ENCODE results near the gene PPID.
"Not testable (repeated sequence)": the region's sequence is repeated elsewhere in the genome, so short reads cannot be mapped to it uniquely, and the experiment has no call there.

Gene PPID

DNA sequence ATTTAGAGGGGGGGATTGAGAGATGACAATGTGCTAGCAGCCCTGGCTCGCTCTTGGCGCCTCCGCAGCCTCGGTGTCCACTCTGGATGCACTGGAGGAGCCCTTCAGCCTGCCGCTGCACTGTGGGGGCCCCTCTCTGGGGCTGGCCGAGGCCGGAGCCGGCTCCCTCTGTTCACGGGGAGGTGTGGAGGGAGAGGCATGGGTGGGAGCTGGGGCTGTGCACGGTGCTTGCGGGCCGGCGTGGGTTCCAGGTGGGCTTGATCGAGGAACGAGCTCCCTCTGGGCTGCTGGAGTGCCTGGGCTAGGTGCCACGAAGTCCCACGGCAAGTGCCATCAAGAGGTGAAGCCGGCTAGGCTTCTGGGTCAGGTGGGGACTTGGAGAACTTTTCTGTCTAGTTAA is 58.4 kb downstream of the PPID start:
- no peak for DNase-seq

DNA sequence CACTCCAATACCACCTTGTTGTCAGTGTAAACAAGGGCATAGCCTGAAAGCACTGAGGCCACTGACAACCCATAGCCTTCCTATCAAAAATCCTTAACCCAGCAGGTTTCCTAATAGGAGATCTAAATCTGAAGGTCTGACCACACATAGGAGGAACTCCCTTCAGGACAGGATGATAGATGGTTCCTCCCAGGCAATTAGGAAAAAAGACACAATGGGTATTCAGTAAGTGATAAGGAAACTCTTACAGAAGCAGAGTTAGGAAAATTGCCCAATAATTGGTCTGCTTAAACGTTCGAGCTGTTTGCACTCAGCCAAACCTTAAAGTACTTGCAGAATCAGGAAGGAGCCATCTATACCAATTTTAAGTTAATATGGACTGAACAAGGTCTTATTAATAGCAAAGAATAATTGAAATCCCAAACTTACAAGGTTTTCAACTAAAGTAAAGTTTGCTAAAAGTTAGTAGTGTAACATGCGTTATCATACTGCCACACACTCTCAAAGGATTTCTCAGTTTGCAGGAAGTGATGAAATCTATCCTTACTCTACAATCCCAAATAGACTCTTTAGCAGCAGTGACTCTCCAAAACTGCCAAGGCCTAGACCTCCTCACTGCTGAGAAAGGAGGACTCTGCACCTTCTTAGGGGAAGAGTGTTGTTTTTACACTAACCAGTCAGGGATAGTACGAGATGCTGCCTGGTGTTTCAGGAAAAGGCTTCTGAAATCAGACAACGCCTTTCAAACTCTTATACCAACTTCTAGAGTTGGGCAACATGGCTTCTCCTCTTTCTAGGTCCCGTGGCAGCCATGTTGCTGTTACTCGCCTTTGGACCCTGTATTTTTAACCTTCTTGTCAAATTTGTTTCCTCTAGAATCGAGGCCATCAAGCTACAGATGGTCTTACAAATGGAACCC is 59.2 kb downstream of the PPID start:
- DNase-seq, result not testable (repeated sequence)

GRCh38 chr4:158663255-158663654 is 59.9 kb downstream of the PPID start:
- DNase-seq, result not testable (repeated sequence)
